ENCODE results near the gene GRID2IP.
"Not testable (repeated sequence)": the region's sequence is repeated elsewhere in the genome, so short reads cannot be mapped to it uniquely, and the experiment has no call there.

The GRID2IP gene

GRCh38 chr7:6477318-6477660 is 74.0 kb downstream of the GRID2IP start:
- H3K4me3 ChIP-seq (ENCODE audit: low read depth, low read length): no peak overlapping the region
- DNase-seq (ENCODE audit: low read depth): no peak
- no peak for TF ChIP-seq CTCF (IDR thresholded peaks at IDR 0.05; ENCODE audit: low read depth, low read length, missing control alignments)

GRCh38 chr7:6476596-6477317 is 74.5 kb downstream of the GRID2IP start:
- no peak overlapping the region for H3K4me3 ChIP-seq (ENCODE audit: low read depth, low read length)
- TF ChIP-seq CTCF (IDR thresholded peaks at IDR 0.05; ENCODE audit: low read depth, low read length, missing control alignments): no peak
- no peak for DNase-seq (ENCODE audit: low read depth)

GRCh38 chr7:6475433-6476186 is 75.7 kb downstream of the GRID2IP start:
- no peak for DNase-seq (ENCODE audit: low read depth)
- no peak overlapping the region for H3K4me3 ChIP-seq (ENCODE audit: low read depth, low read length)
- TF ChIP-seq CTCF (IDR thresholded peaks at IDR 0.05; ENCODE audit: low read depth, low read length, missing control alignments): no peak

GRCh38 chr7:6465862-6466261 is 85.4 kb downstream of the GRID2IP start:
- TF ChIP-seq CTCF (IDR thresholded peaks at IDR 0.05; ENCODE audit: low read depth, low read length, missing control alignments): no peak
- no peak for DNase-seq (ENCODE audit: low read depth)
- H3K4me3 ChIP-seq (ENCODE audit: low read depth, low read length): no peak overlapping the region

GRCh38 chr7:6463609-6464008 is 87.7 kb downstream of the GRID2IP start:
- DNase-seq (ENCODE audit: low read depth); H3K4me3 ChIP-seq (ENCODE audit: low read depth, low read length): not testable (repeated sequence)

- no peak for DNase-seq (ENCODE audit: low read depth)
- no peak for TF ChIP-seq CTCF (IDR thresholded peaks at IDR 0.05; ENCODE audit: low read depth, low read length, missing control alignments)
- H3K4me3 ChIP-seq (ENCODE audit: low read depth, low read length): no peak overlapping the region
Observed at GRCh38 chr7:6461946-6462550, 89.2 kb downstream of the GRID2IP start.

- DNase-seq (ENCODE audit: low read depth): no peak
- no peak for TF ChIP-seq CTCF (IDR thresholded peaks at IDR 0.05; ENCODE audit: low read depth, low read length, missing control alignments)
- H3K4me3 ChIP-seq (ENCODE audit: low read depth, low read length): no peak overlapping the region
Observed at GRCh38 chr7:6460990-6461584, 90.2 kb downstream of the GRID2IP start.
